Measurements from ENCODE around the gene SNURF. TPM values are rescaled to one million over a fixed set of nuclear protein-coding genes. Genes with fewer than 3 reads are reported as not detected.

The SNURF gene
- total RNA-seq, 1 donor from 2014 or later, result 41.9 TPM

DNA sequence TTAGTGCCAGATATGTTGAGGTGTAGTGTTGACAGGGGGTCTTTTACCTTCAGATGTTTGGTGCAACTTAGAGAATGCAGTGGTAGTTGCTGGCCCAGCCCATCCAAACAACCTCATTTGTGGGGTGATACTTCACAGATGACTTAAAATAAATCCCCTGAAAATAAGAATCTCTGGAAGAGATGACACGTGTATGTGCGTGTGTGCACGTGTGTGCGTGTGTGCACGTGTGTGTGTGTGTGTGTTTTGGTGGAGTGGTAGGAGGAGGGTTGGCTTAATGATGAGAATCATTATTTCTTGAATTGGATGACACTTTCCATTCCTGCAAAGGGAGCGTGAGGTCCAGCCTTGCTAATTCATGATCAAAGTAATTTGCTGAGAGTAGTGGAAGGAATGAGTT, 31.9 kb downstream of the SNURF start:
- peaks cover 3% of the 10 kb centered on the region for H3K4me1 Mint-ChIP-seq (ENCODE audit: low read depth, unreplicated experiment)
- no peak for DNase-seq
- no peak overlapping the region for H3K4me3 Mint-ChIP-seq (ENCODE audit: unreplicated experiment)
- TF ChIP-seq CTCF (IDR thresholded peaks at IDR 0.05; ENCODE audit: partially characterized antibody, unreplicated experiment), result no peak
- peaks cover 3% of the 10 kb centered on the region for H3K9me3 Mint-ChIP-seq (ENCODE audit: unreplicated experiment)
- no peaks in the 10 kb centered on the region for H3K36me3 Mint-ChIP-seq (ENCODE audit: unreplicated experiment)
- no peak overlapping the region for H3K27ac Mint-ChIP-seq (ENCODE audit: unreplicated experiment)
- H3K27me3 Mint-ChIP-seq (ENCODE audit: unreplicated experiment), result peaks cover 3% of the 10 kb centered on the region

Other genes with a start within 250 kb of the SNURF start
- 284 TPM for gene SNRPN, start within 50 bp of the SNURF start, total RNA-seq (ENCODE audit: unreplicated experiment)

All from glutamatergic neuron (in vitro differentiated cells).